ENCODE results near the gene CAMSAP2.

CAMSAP2 gene

DNA sequence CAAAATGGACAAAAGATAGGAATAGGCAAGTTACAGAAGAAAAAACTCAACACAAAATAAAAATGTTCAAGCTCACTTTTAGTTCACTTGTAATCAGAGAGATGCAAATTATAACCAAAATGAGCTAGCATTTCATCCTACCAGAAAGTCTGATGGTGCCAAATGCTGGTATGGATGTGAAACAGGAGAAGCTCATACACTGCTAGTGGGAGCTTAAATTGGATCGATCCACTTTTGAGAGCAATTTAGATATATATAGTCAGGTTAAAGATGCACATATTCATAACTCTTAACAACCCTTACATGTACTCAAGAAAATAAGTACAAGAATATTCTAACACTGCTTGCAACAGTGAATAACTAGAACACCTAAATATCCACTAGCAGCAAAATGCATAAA, 18.5 kb upstream of the CAMSAP2 start:
- H3K4me3 ChIP-seq (ENCODE audit: low read depth, low read length), result no peak overlapping the region
- in situ Hi-C loops (cut with HindIII; ENCODE audit: low sequenced_read_pairs), result no loop called here
- no peak for DNase-seq (ENCODE audit: low read depth, low spot score)
- TF ChIP-seq, protein P1, sequence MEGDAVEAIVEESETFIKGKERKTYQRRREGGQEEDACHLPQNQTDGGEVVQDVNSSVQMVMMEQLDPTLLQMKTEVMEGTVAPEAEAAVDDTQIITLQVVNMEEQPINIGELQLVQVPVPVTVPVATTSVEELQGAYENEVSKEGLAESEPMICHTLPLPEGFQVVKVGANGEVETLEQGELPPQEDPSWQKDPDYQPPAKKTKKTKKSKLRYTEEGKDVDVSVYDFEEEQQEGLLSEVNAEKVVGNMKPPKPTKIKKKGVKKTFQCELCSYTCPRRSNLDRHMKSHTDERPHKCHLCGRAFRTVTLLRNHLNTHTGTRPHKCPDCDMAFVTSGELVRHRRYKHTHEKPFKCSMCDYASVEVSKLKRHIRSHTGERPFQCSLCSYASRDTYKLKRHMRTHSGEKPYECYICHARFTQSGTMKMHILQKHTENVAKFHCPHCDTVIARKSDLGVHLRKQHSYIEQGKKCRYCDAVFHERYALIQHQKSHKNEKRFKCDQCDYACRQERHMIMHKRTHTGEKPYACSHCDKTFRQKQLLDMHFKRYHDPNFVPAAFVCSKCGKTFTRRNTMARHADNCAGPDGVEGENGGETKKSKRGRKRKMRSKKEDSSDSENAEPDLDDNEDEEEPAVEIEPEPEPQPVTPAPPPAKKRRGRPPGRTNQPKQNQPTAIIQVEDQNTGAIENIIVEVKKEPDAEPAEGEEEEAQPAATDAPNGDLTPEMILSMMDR (IDR thresholded peaks at IDR 0.05; ENCODE audit: low read depth, low read length), result no peak

DNA sequence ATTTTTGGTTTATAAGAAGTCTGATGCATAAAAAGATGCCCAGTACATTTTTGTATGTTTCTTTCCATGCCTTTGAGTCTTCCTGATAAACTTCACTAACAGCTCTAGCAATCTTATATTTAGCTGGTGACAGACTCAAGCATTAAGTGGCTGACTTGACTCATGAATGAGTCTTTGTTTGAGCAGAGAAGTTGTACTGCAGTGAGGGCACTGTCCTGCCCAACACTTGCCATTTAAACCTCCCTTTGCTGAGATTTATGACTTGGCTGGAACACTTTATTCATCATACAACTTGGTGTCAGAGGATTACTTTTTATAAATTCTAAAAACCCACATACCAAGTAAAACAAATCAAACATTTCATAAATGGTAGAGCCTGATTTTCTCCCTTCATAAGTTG, 14.6 kb upstream of the CAMSAP2 start:
- H3K4me3 ChIP-seq (ENCODE audit: low read depth, low read length), result no peak overlapping the region
- in situ Hi-C loops (cut with HindIII; ENCODE audit: low sequenced_read_pairs), result no loop called here
- no peak for DNase-seq (ENCODE audit: low read depth, low spot score)
- TF ChIP-seq, protein P1 (IDR thresholded peaks at IDR 0.05; ENCODE audit: low read depth, low read length), result no peak

DNA sequence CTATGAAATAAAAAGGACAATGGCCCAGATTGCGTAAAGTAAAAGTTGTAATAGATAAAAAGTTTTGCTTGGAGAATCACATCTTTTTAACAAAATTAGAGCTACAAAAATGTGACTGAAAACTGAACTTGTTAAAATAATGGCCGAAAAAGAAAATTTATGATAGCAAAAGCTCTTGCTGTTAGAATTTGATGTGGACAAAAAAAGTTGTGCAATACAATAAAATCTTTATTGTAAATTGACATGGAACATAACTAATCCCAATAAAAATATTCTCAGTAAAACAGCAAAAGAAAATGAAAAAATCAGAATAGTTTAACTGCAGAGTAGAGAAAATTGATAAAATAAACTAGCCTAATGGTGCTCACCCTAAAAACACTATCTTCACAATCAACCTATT, 11.4 kb upstream of the CAMSAP2 start:
- no peak for DNase-seq (ENCODE audit: low read depth, low spot score)
- TF ChIP-seq, protein P1 (IDR thresholded peaks at IDR 0.05; ENCODE audit: low read depth, low read length), result no peak
- no peak overlapping the region for H3K4me3 ChIP-seq (ENCODE audit: low read depth, low read length)
- in situ Hi-C loops (cut with HindIII; ENCODE audit: low sequenced_read_pairs), result no loop called here

DNA sequence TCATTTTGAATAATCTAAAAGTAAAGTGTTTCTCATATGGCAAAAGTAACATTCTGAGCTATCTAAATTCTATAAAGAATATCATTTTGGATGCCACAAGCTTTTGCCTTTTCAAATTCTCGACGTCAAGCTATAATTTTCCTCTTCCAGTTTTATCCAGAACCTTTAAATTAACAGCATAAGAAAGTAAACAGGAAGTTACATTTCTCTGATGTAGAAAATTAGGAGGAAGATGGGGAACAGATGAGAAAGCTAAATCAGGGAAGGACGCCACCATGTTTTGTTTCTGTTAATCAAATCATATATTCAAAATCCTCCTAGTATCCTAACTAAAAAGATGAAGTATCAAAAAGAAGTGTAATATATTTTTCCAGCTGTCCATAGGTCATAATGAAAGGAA, 8.8 kb upstream of the CAMSAP2 start:
- in situ Hi-C loops (cut with HindIII; ENCODE audit: low sequenced_read_pairs), result no loop called here
- no peak overlapping the region for H3K4me3 ChIP-seq (ENCODE audit: low read depth, low read length)
- TF ChIP-seq, protein P1 (IDR thresholded peaks at IDR 0.05; ENCODE audit: low read depth, low read length), result no peak
- DNase-seq (ENCODE audit: low read depth, low spot score), result no peak

DNA sequence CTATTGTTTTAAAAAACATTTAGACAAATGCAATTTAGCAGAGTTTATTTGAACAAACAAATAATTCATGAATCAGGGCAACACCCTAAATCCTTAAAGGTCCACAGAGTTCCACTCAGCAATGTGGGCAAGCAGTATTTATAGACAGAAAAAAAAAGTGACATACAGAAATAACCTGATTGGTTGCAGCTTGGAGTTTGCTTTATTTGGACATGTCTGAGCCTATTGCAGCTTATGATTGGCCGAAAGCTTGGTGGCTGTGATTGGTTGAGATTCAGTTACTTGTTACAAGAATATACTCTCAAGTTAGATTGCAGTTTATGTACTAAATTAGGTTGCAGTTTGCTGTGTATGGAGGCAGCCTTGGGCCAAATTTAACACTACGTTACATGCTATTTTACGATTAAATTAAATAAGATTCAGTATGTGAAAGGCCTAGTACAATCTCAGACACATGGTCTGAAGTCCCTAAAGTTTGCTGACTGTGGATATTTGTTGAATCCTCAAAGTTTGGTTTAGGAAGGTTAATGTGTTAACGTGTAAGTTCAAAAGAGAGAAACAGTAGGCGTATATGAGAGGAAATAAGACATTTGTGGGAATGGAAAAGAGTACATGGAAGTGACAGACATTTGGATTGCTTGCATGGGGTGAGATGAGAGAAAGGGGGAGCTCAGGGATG, 6.9 kb upstream of the CAMSAP2 start:
- in situ Hi-C loops (cut with HindIII; ENCODE audit: low sequenced_read_pairs), result no loop called here
- no peak for DNase-seq (ENCODE audit: low read depth, low spot score)
- no peak overlapping the region for H3K4me3 ChIP-seq (ENCODE audit: low read depth, low read length)
- TF ChIP-seq, protein P1 (IDR thresholded peaks at IDR 0.05; ENCODE audit: low read depth, low read length), result no peak

DNA sequence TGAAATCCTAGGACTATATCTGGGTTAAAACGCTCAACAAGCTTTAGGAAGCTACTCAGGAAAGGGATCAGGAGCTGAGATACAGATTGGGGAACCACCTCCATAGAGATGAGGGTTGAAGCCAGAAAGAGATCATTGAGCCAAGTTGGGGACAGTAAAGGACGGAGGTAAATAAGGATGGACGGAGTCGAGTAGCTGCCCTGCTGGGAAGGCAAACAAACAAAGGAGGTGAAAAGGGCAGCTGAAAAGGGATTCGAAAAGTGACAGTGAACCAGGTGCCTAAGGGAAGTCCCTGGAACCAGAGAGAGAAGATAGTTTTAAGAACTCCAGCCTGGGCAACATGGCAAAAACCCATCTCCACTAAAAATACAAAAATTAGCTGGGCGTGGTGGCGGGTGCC, 6.3 kb upstream of the CAMSAP2 start:
- in situ Hi-C loops (cut with HindIII; ENCODE audit: low sequenced_read_pairs), result no loop called here
- H3K4me3 ChIP-seq (ENCODE audit: low read depth, low read length), result no peak overlapping the region
- DNase-seq (ENCODE audit: low read depth, low spot score), result no peak
- TF ChIP-seq, protein P1 (IDR thresholded peaks at IDR 0.05; ENCODE audit: low read depth, low read length), result no peak
